ENCODE measurements around the gene SFTA2.
A peak's percentile ranks its signal among the peaks of the same experiment; 100 is the strongest.
"Not testable (repeated sequence)": the region's sequence is repeated elsewhere in the genome, so short reads cannot be mapped to it uniquely, and the experiment has no call there.

The SFTA2 gene

DNA sequence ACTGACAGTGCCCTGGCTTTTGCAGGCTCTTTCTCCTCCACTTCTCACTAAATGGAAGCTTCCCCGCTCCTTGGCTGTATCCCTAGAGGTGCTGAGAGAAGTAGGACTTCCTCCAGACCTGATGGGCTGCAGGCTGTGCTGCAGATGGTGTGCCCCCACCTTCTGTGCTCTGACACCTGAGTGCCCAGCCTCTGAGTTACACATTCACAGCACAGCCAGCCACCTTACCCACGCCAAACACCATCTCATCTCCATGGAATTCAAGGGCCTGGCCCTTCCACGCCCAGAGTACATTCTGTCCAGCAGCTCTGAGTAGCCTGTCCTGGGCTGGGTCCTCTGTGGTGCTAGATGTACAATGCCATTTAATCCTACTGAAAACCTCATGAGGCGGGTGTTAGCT is 5.3 kb downstream of the SFTA2 start:
- DNase-seq (ENCODE audit: low spot score), result no peak
- TF ChIP-seq, protein P1, sequence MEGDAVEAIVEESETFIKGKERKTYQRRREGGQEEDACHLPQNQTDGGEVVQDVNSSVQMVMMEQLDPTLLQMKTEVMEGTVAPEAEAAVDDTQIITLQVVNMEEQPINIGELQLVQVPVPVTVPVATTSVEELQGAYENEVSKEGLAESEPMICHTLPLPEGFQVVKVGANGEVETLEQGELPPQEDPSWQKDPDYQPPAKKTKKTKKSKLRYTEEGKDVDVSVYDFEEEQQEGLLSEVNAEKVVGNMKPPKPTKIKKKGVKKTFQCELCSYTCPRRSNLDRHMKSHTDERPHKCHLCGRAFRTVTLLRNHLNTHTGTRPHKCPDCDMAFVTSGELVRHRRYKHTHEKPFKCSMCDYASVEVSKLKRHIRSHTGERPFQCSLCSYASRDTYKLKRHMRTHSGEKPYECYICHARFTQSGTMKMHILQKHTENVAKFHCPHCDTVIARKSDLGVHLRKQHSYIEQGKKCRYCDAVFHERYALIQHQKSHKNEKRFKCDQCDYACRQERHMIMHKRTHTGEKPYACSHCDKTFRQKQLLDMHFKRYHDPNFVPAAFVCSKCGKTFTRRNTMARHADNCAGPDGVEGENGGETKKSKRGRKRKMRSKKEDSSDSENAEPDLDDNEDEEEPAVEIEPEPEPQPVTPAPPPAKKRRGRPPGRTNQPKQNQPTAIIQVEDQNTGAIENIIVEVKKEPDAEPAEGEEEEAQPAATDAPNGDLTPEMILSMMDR (IDR thresholded peaks at IDR 0.05; ENCODE audit: borderline replicate concordance, control extremely low read depth, extremely low read depth, insufficient read depth, missing control alignments), result no peak
- in situ Hi-C loops (cut with MboI; ENCODE audit: low sequenced_read_pairs, unreplicated experiment), result no loop called here

DNA sequence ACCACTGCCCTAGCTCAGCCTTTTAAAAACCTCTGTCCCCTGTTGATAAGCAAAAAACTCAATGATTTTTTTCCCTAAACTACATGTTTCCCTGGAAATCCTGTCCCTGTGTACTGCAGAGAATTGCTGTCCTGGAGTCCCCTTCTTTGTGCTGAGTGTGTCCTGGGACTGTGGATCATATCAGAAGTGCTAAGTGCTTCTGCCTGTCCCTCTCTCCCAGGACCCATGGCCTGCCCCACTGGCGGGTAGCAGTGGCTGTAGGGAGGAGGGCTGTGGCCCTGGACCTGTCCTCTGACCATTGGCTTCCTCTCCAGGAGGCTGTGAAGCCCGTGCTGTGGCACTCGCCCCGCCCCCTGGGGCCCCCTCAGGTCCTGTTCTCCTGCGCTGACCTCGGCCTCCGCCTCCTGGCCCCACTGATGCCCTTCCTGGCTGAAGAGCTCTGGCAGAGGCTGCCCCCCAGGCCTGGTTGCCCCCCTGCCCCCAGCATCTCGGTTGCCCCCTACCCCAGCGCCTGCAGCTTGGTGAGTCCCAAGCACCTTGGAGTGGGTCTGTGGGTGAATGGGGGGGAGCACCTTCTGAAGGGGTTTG is 7.8 kb downstream of the SFTA2 start:
- DNase-seq (ENCODE audit: low spot score); in situ Hi-C loops (cut with MboI; ENCODE audit: low sequenced_read_pairs, unreplicated experiment): not testable (repeated sequence)

DNA sequence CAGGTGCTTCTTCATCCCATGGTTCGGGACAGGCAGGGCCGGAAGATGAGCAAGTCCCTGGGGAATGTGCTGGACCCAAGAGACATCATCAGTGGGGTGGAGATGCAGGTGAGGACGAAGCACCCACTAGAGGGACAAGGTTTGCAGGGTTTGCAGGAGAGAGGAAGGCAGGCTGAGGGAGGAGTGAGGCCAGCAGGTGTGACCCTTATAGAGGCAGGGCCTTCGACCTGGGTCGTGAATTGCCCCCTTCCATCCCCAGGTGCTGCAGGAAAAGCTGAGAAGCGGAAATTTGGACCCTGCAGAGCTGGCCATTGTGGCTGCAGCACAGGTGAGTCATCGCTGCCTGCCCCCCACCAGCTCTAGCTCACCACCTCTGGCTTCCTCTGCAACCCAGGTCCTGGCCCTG is 9.5 kb downstream of the SFTA2 start:
- TF ChIP-seq, protein P1 (IDR thresholded peaks at IDR 0.05; ENCODE audit: borderline replicate concordance, control extremely low read depth, extremely low read depth, insufficient read depth, missing control alignments), result no peak
- no peak for DNase-seq (ENCODE audit: low spot score)
- in situ Hi-C loops (cut with MboI; ENCODE audit: low sequenced_read_pairs, unreplicated experiment), result no loop called here

DNA sequence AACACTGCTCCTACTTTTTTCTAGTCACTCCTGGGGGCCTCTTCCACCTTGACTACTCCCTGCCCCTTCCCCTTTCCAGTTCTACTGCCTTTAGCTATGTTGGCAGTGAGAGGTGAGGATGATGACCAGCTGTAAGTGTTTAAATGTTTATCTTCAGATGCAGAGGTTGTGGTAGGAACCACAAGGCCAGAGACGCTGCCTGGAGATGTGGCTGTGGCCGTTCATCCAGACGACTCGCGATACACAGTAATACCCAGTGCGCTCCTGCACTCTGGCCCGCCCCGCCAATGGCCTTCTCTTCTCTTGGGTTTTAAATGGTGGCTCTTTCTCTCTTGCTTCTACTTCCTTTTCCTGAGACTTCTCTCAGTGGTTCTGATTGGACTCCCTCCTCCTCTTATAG is 13.3 kb downstream of the SFTA2 start:
- TF ChIP-seq, protein P1 (IDR thresholded peaks at IDR 0.05; ENCODE audit: borderline replicate concordance, control extremely low read depth, extremely low read depth, insufficient read depth, missing control alignments), result no peak
- DNase-seq (ENCODE audit: low spot score), result no peak
- in situ Hi-C loops (cut with MboI; ENCODE audit: low sequenced_read_pairs, unreplicated experiment), result loop anchor here (5.0 kb wide), 1 partner anchor 159 kb away; no protein-coding TSS in a partner anchor

DNA sequence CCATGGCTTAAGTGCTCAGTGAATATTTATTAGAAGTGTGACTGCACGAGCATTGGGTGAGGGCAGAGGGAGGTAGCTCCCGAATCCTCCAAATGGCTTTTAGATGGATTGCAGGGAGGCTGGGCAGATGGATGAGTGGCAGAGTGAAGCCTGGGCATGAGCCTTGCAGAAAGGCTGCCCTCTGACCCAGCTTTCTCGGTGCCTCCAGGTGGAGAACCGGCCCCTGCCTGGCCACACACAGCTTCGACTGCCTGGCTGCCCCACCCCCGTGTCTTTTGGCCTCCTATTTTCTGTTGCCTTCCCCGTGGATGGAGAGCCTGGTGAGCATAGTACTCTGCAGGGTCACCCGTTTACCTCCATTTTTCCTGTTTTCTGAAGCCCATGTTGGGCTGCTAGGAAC is 14.5 kb downstream of the SFTA2 start:
- no peak for DNase-seq (ENCODE audit: low spot score)
- TF ChIP-seq, protein P1 (IDR thresholded peaks at IDR 0.05; ENCODE audit: borderline replicate concordance, control extremely low read depth, extremely low read depth, insufficient read depth, missing control alignments), result no peak
- in situ Hi-C loops (cut with MboI; ENCODE audit: low sequenced_read_pairs, unreplicated experiment), result loop anchor here (5.0 kb wide), 1 partner anchor 160 kb away; no protein-coding TSS in a partner anchor

GRCh38 chr6:30917041-30917440 is 14.9 kb downstream of the SFTA2 start:
- in situ Hi-C loops (cut with MboI; ENCODE audit: low sequenced_read_pairs, unreplicated experiment), result loop anchor here (5.0 kb wide), 1 partner anchor 160 kb away; no protein-coding TSS in a partner anchor

DNA sequence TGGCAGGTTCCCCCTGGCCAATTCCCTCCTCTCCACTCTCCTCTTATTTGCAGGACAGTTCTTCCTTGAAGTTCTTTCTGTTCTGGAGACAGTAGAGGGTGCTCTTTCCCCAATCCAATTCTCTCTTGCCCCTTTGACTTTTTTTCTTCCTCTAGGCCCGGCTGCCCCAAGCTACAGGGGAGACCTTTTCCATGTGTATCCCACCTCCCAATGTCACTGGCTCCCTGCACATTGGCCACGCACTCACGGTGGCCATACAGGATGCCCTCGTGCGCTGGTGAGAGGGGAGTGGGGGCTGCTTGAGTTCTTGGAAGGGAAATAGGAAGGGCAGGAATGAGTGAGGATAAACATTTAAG is 16.4 kb downstream of the SFTA2 start:
- TF ChIP-seq, protein P1 (IDR thresholded peaks at IDR 0.05; ENCODE audit: borderline replicate concordance, control extremely low read depth, extremely low read depth, insufficient read depth, missing control alignments), result peak; percentile 45
- in situ Hi-C loops (cut with MboI; ENCODE audit: low sequenced_read_pairs, unreplicated experiment), result loop anchor here (5.0 kb wide), 1 partner anchor 162 kb away; no protein-coding TSS in a partner anchor
- DNase-seq (ENCODE audit: low spot score), result peak; percentile 87

More at GRCh38 chr6:30917041-30917440, 14.9 kb downstream of the SFTA2 start:
- no peak for DNase-seq (ENCODE audit: low spot score)
- TF ChIP-seq, protein P1 (IDR thresholded peaks at IDR 0.05; ENCODE audit: borderline replicate concordance, control extremely low read depth, extremely low read depth, insufficient read depth, missing control alignments), result no peak
